Measurements from ENCODE around the gene SART1.
"Not testable (repeated sequence)": the region's sequence is repeated elsewhere in the genome, so short reads cannot be mapped to it uniquely, and the experiment has no call there.

The SART1 gene

GRCh38 chr11:66006891-66007176, 45.3 kb downstream of the SART1 start:
- no peaks in the 10 kb centered on the region for H3K9me3 ChIP-seq (ENCODE audit: severe bottlenecking)
- H3K27me3 ChIP-seq (ENCODE audit: insufficient read depth, low read depth, severe bottlenecking) = no peaks in the 10 kb centered on the region
- H3K4me3 ChIP-seq (ENCODE audit: low read depth, low read length) = peak overlapping the region; percentile 22; the same call in 1 of the 2 replicates
- no peak for DNase-seq
- peaks cover 22% of the 10 kb centered on the region for H3K36me3 ChIP-seq
- peak overlapping the region; percentile 71 for H3K27ac ChIP-seq
- TF ChIP-seq CTCF (IDR thresholded peaks at IDR 0.05; ENCODE audit: low read depth, low read length) = no peak

DNA sequence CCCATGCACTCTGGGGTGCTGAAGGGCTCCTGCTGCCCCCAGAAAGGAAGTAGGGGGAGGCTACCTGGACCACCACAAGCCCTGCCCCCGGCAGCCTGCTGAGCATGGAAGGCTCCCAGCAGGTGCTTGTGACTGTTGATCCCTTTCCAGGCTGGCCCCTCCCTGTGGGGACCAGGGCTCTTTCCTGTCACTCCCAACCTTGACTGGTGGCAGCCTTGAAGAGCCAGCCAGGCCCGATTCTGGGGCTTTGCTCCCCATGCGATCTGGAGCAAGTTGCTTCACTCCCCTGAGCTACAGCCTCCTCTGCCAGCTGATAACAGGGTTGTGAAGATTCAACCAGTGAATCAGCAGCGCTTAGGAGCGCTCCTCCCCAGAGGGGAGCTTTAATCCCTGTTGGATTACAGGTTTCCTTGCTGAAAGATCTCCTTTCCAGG, 45.7 kb downstream of the SART1 start:
- Histone ChIP-seq H3K36me3 (peaks cover 22% of the 10 kb centered on the region), H3K9me3 (ENCODE audit: severe bottlenecking) (no peaks in the 10 kb centered on the region), H3K27me3 (ENCODE audit: insufficient read depth, low read depth, severe bottlenecking) (no peaks in the 10 kb centered on the region), H3K4me3 (ENCODE audit: low read depth, low read length) (peak overlapping the region; percentile 22; the same call in 1 of the 2 replicates), H3K27ac (peak overlapping the region; percentile 71)
- TF ChIP-seq CTCF (IDR thresholded peaks at IDR 0.05; ENCODE audit: low read depth, low read length) = no peak
- peak; percentile 81 for DNase-seq

DNA sequence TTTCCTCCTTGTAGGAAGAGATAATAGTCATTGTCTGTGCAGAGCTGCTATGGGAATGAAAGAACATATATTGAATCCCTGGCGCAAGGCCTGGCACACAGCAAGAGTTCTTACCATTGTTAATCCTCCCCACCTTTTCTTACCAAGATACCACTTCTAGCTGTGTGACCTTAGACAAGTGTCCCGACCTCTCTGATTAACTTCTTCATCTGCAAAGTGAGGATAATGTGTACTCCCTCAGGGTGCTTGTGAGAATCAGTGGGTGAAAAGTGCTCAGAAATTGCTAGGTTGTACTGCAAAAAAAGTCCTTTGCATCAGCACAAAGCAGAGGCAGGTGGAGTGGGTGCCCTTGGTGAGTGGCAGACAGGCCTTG, 46.5 kb downstream of the SART1 start:
- no peak for TF ChIP-seq CTCF (IDR thresholded peaks at IDR 0.05; ENCODE audit: low read depth, low read length)
- H3K27me3 ChIP-seq (ENCODE audit: insufficient read depth, low read depth, severe bottlenecking) = no peaks in the 10 kb centered on the region
- peak overlapping the region; percentile 71 for H3K27ac ChIP-seq
- H3K9me3 ChIP-seq (ENCODE audit: severe bottlenecking) = no peaks in the 10 kb centered on the region
- peaks cover 22% of the 10 kb centered on the region for H3K36me3 ChIP-seq
- no peak overlapping the region for H3K4me3 ChIP-seq (ENCODE audit: low read depth, low read length)
- DNase-seq = no peak

GRCh38 chr11:66008468-66009101, 47.1 kb downstream of the SART1 start:
- Histone ChIP-seq H3K36me3 (peaks cover 19% of the 10 kb centered on the region), H3K27me3 (ENCODE audit: insufficient read depth, low read depth, severe bottlenecking) (no peaks in the 10 kb centered on the region), H3K9me3 (ENCODE audit: severe bottlenecking) (no peaks in the 10 kb centered on the region), H3K27ac (peak overlapping the region; percentile 26), H3K4me3 (ENCODE audit: low read depth, low read length) (no peak overlapping the region)
- DNase-seq = peak; percentile 61
- no peak for TF ChIP-seq CTCF (IDR thresholded peaks at IDR 0.05; ENCODE audit: low read depth, low read length)

DNA sequence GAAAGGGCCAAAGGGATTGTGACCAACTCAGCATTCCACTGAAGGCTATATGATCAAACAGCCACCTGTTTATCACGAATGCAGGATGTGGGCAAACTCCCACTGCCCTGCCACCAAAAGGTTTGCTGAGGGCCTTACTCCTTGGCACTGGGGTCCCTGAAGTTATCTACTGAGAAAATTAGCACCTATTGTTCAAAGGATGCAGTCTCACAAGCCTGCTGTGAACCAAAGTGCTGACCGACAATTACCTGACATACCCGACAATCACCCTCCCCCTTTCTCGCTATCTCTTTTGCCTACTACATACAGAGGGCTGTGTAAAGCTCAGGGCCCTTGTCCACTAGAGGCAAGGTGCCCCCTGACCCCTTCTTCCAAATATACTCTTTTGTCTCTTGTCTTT, 48.5 kb downstream of the SART1 start:
- not testable (repeated sequence) for H3K36me3 ChIP-seq; H3K9me3 ChIP-seq (ENCODE audit: severe bottlenecking); H3K27ac ChIP-seq; H3K27me3 ChIP-seq (ENCODE audit: insufficient read depth, low read depth, severe bottlenecking); H3K4me3 ChIP-seq (ENCODE audit: low read depth, low read length); DNase-seq

GRCh38 chr11:66011239-66011784, 49.8 kb downstream of the SART1 start:
- Histone ChIP-seq H3K36me3 (no peaks in the 10 kb centered on the region; the same call in 1 of the 2 replicates), H3K27ac (no peak overlapping the region), H3K9me3 (ENCODE audit: severe bottlenecking) (no peaks in the 10 kb centered on the region), H3K4me3 (ENCODE audit: low read depth, low read length) (no peak overlapping the region), H3K27me3 (ENCODE audit: insufficient read depth, low read depth, severe bottlenecking) (no peaks in the 10 kb centered on the region)
- TF ChIP-seq CTCF (IDR thresholded peaks at IDR 0.05; ENCODE audit: low read depth, low read length) = no peak
- no peak for DNase-seq
